HepG2 (cell line): ENCODE results near the gene OLFM1.

Experiments used
- CAMTA2 ChIP-seq: sonication (generic); formaldehyde crosslinking; IDR thresholded peaks from 2 replicates; pipeline ENCODE4 v1.4.0; 2020; ENCODE audit warnings: mild to moderate bottlenecking, missing genetic modification reagents, borderline replicate concordance
- CEBPB ChIP-seq: IDR thresholded peaks from 2 replicates; pipeline ENCODE4 v1.6.1; 2011; ENCODE audit warnings: low read depth, low read length, improper control_type of control experiment, borderline replicate concordance
- HNRNPK ChIP-seq: fragments of 200-400 bp; formaldehyde crosslinking; IDR thresholded peaks from 2 replicates; pipeline ENCODE4 v1.6.1; 2018; ENCODE audit warnings: low read length, low read depth, moderate library complexity, mild to moderate bottlenecking; ENCODE audit not compliant: poor library complexity, severe bottlenecking
- MTA3 ChIP-seq: sonication (generic); formaldehyde crosslinking; IDR thresholded peaks from 2 replicates; pipeline ENCODE4 v1.4.0; 2020; ENCODE audit warnings: missing genetic modification reagents
- YY1 ChIP-seq: IDR thresholded peaks from 2 replicates; pipeline ENCODE4 v1.6.1; 2011; ENCODE audit warnings: low read length, low read depth, moderate library complexity, mild to moderate bottlenecking; ENCODE audit not compliant: insufficient read depth, insufficient replicate concordance
- ZNF501 ChIP-seq: sonication (generic); formaldehyde crosslinking; IDR thresholded peaks from 2 replicates; pipeline ENCODE4 v1.5.1; 2020; ENCODE audit warnings: mild to moderate bottlenecking, moderate library complexity, missing genetic modification reagents
- ZNF552 ChIP-seq: sonication (generic); formaldehyde crosslinking; IDR thresholded peaks from 2 replicates; pipeline ENCODE4 v1.9.0; 2022; ENCODE audit warnings: missing genetic modification reagents, mild to moderate bottlenecking, borderline replicate concordance
- ZNF615 ChIP-seq: sonication (generic); formaldehyde crosslinking; IDR thresholded peaks from 2 replicates; pipeline ENCODE4 v1.5.0; 2020; ENCODE audit warnings: mild to moderate bottlenecking, missing genetic modification reagents, borderline replicate concordance
- ZSCAN5A ChIP-seq: sonication (generic); formaldehyde crosslinking; IDR thresholded peaks from 2 replicates; pipeline ENCODE4 v1.8.0; 2022; ENCODE audit warnings: mild to moderate bottlenecking, missing genetic modification reagents, borderline replicate concordance
- TF ChIP-seq, protein P1 (sequence below): sonication (generic); formaldehyde crosslinking; IDR thresholded peaks from 2 replicates; pipeline ENCODE4 v1.4.0; 2020; ENCODE audit warnings: missing genetic modification reagents, borderline replicate concordance

DNA sequence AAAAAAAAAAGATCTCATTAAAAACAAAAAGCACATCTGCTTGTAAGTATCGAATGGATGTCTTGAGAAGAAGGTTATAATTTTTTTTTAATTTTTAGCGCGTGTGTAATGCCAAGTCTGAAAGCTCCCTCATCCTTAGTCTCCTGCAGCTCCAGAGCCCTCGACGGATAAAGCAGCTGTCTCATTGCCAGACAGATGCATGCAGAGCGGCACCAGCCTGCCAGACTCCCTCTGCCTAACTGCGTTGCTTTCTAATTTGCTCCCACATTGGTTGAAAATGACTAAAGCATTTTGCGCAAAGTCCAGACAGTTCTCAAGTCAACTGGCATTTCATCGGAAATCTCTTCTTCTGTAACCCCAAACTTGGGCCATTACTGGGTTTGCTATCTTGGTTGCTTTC lies 29.4 kb downstream of the OLFM1 start:
- no peak for TF ChIP-seq CEBPB
- TF ChIP-seq, protein P1, sequence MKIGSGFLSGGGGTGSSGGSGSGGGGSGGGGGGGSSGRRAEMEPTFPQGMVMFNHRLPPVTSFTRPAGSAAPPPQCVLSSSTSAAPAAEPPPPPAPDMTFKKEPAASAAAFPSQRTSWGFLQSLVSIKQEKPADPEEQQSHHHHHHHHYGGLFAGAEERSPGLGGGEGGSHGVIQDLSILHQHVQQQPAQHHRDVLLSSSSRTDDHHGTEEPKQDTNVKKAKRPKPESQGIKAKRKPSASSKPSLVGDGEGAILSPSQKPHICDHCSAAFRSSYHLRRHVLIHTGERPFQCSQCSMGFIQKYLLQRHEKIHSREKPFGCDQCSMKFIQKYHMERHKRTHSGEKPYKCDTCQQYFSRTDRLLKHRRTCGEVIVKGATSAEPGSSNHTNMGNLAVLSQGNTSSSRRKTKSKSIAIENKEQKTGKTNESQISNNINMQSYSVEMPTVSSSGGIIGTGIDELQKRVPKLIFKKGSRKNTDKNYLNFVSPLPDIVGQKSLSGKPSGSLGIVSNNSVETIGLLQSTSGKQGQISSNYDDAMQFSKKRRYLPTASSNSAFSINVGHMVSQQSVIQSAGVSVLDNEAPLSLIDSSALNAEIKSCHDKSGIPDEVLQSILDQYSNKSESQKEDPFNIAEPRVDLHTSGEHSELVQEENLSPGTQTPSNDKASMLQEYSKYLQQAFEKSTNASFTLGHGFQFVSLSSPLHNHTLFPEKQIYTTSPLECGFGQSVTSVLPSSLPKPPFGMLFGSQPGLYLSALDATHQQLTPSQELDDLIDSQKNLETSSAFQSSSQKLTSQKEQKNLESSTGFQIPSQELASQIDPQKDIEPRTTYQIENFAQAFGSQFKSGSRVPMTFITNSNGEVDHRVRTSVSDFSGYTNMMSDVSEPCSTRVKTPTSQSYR (CRISPR knock-in tag) = no peak
- TF ChIP-seq CAMTA2 (CRISPR knock-in tag) = no peak
- no peak for TF ChIP-seq ZNF501 (CRISPR knock-in tag)
- no peak for TF ChIP-seq YY1
- TF ChIP-seq ZSCAN5A (CRISPR knock-in tag) = no peak
- no peak for TF ChIP-seq ZNF552
- TF ChIP-seq ZNF615 (CRISPR knock-in tag) = no peak
- TF ChIP-seq MTA3 (CRISPR knock-in tag) = no peak
- TF ChIP-seq HNRNPK = no peak
